Cardiac septum (tissue), 1 donor: ENCODE measurements around the gene ZNF780A. TPM values are rescaled to one million over a fixed set of nuclear protein-coding genes. Genes with fewer than 3 reads are reported as not detected.

Experiments used
- DNase-seq: peaks from one replicate; pipeline ENCODE4 v3.0.0-alpha.2; 2020; ENCODE audit warnings: low spot score
- intact Hi-C: fragments of 100-400 bp; cut with DNase I; formaldehyde crosslinking; loops from one replicate; pipeline ENCODE4 v1.14.0; 2022
- total RNA-seq: library from RNA; stranded (reverse); fragmentation: NEBNext Ultra II Directional; extraction: Animal tissue kit (Norgen Biotek cat#: 25700); gene quantifications from one replicate; pipeline ENCODE4 v1.2.1, GENCODE V29; 2021
- donor health status: DM: no; HTN: no; CAD: no.

ZNF780A gene
- total RNA-seq, 1 donor from 2014 or later: 11.2 TPM

DNA sequence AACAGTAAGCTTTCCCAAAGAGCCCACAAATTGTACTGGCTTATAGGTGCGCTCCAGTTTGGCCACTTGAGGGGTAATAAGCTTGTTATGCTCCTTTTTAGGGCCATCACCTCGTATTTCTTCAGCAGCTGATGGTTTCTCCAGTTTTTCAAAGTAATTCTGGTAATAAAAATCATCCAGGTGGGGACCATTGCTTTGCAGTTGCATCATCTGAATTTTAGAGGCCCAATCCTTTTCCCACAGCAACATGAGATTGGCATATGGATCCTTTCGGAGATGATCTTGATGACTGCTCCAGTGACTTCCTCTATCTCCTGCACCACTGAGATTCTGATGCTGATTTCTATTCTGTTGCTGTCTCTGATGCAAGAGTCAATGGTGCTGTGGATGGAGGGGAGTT, 66.8 kb downstream of the ZNF780A start:
- intact Hi-C loops: no loop called here
- DNase-seq: no peak

Other genes with a start within 250 kb of the ZNF780A start
- gene FBL, start 244.6 kb downstream of the ZNF780A start, total RNA-seq: 64.8 TPM
- gene FCGBP, start 156.3 kb downstream of the ZNF780A start, total RNA-seq: 14.2 TPM
- gene PSMC4, start 119.8 kb downstream of the ZNF780A start, total RNA-seq: 70.2 TPM
- gene ZNF546, start 93.9 kb downstream of the ZNF780A start, total RNA-seq: 10.1 TPM
- gene ZNF780B, start 34.7 kb downstream of the ZNF780A start, total RNA-seq: 23.9 TPM
- gene MAP3K10, start 100.5 kb upstream of the ZNF780A start, total RNA-seq: 17.6 TPM
- not detected for gene TTC9B, start 127.4 kb upstream of the ZNF780A start, total RNA-seq
- gene CCNP, start 135.7 kb upstream of the ZNF780A start, total RNA-seq: 0.32 TPM
- 116 TPM for gene AKT2, start 194.4 kb upstream of the ZNF780A start, total RNA-seq